ENCODE data around the gene ANKLE1.

DNA sequence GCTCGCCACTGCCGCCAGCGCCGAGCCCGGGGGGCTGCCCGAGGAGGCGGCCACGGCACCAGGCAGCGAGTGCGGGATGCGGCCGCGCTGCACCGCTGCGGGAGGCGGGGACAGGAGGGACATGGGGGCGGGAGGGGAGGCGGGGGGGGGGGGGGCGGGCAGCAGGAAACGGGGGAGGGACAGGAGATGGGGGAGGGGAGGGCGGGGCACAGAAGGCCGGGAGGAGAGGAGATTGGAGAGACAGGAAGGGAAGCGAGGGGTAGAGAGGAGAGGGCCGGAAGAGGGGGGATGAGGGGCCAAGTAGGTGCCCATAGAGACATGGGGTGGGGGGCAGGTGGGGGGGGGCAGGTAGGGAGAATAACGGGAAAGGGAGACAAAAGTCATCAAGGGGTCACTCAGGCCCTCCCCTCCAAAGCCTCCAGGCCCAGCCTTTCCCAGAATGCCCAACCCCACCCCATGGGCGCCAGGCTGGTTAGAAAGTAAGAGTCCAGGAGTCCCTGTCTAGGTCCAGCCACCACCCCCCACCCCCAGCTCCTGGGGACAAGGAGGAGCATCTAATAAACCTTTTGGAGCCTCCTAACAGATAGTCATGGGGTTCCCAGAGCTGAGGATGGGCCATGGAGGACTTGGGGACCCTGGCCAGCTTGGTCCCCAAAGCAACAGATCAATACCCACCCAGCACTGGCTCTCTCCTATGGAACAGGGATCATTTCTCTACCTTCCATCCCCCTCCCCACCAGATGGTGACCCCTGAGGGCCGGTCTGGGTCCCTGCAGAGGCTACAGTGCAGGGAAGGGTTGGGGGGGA is 45.5 kb upstream of the ANKLE1 start:
- TF ChIP-seq, protein P1, sequence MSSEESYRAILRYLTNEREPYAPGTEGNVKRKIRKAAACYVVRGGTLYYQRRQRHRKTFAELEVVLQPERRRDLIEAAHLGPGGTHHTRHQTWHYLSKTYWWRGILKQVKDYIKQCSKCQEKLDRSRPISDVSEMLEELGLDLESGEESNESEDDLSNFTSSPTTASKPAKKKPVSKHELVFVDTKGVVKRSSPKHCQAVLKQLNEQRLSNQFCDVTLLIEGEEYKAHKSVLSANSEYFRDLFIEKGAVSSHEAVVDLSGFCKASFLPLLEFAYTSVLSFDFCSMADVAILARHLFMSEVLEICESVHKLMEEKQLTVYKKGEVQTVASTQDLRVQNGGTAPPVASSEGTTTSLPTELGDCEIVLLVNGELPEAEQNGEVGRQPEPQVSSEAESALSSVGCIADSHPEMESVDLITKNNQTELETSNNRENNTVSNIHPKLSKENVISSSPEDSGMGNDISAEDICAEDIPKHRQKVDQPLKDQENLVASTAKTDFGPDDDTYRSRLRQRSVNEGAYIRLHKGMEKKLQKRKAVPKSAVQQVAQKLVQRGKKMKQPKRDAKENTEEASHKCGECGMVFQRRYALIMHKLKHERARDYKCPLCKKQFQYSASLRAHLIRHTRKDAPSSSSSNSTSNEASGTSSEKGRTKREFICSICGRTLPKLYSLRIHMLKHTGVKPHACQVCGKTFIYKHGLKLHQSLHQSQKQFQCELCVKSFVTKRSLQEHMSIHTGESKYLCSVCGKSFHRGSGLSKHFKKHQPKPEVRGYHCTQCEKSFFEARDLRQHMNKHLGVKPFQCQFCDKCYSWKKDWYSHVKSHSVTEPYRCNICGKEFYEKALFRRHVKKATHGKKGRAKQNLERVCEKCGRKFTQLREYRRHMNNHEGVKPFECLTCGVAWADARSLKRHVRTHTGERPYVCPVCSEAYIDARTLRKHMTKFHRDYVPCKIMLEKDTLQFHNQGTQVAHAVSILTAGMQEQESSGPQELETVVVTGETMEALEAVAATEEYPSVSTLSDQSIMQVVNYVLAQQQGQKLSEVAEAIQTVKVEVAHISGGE (tag by site-specific recombination; conservative IDR thresholded peaks at IDR 0.05; ENCODE audit: low read depth): no peak
- TF ChIP-seq ZNF626 (tag by site-specific recombination; IDR thresholded peaks at IDR 0.05): no peak
- no peak for TF ChIP-seq BCL11B (tag by site-specific recombination; IDR thresholded peaks at IDR 0.05; ENCODE audit: low read depth)
- TF ChIP-seq, protein P2, sequence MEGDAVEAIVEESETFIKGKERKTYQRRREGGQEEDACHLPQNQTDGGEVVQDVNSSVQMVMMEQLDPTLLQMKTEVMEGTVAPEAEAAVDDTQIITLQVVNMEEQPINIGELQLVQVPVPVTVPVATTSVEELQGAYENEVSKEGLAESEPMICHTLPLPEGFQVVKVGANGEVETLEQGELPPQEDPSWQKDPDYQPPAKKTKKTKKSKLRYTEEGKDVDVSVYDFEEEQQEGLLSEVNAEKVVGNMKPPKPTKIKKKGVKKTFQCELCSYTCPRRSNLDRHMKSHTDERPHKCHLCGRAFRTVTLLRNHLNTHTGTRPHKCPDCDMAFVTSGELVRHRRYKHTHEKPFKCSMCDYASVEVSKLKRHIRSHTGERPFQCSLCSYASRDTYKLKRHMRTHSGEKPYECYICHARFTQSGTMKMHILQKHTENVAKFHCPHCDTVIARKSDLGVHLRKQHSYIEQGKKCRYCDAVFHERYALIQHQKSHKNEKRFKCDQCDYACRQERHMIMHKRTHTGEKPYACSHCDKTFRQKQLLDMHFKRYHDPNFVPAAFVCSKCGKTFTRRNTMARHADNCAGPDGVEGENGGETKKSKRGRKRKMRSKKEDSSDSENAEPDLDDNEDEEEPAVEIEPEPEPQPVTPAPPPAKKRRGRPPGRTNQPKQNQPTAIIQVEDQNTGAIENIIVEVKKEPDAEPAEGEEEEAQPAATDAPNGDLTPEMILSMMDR (tag by site-specific recombination; IDR thresholded peaks at IDR 0.05): no peak
- peak; percentile 25; the same call in 1 of the 2 replicates for TF ChIP-seq SP2 (tag by site-specific recombination; IDR thresholded peaks at IDR 0.05)
- TF ChIP-seq, protein P3, sequence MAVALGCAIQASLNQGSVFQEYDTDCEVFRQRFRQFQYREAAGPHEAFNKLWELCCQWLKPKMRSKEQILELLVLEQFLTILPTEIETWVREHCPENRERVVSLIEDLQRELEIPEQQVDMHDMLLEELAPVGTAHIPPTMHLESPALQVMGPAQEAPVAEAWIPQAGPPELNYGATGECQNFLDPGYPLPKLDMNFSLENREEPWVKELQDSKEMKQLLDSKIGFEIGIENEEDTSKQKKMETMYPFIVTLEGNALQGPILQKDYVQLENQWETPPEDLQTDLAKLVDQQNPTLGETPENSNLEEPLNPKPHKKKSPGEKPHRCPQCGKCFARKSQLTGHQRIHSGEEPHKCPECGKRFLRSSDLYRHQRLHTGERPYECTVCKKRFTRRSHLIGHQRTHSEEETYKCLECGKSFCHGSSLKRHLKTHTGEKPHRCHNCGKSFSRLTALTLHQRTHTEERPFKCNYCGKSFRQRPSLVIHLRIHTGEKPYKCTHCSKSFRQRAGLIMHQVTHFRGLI (tag by site-specific recombination; IDR thresholded peaks at IDR 0.05): no peak
- no peak for TF ChIP-seq PRDM1 (tag by site-specific recombination; IDR thresholded peaks at IDR 0.05)
- no peak for TF ChIP-seq ZNF561 (tag by site-specific recombination; IDR thresholded peaks at IDR 0.05; ENCODE audit: borderline replicate concordance)
- TF ChIP-seq ZNF121 (tag by site-specific recombination; IDR thresholded peaks at IDR 0.05): no peak

All from HEK293 (cell line).